GM21360 (cell line): ENCODE measurements around the gene IRS1.

Experiments
- ATAC-seq: cut with Tn5 transposase; IDR thresholded peaks from one replicate; pipeline ENCODE4 v1.9.1; 2021; ENCODE audit warnings: mild to moderate bottlenecking, moderate library complexity; ENCODE audit not compliant: unreplicated experiment

Gene IRS1

GRCh38 chr2:226692521-226693126 is 107.0 kb downstream of the IRS1 start:
- no peak for ATAC-seq

- no peak for ATAC-seq
Observed at GRCh38 chr2:226691255-226691654, 108.4 kb downstream of the IRS1 start.

GRCh38 chr2:226690461-226691024 is 109.1 kb downstream of the IRS1 start:
- no peak for ATAC-seq

- no peak for ATAC-seq
Observed at GRCh38 chr2:226687641-226688253, 111.9 kb downstream of the IRS1 start.

GRCh38 chr2:226684563-226684959 is 115.1 kb downstream of the IRS1 start:
- no peak for ATAC-seq

- no peak for ATAC-seq
Observed at GRCh38 chr2:226683944-226684562, 115.6 kb downstream of the IRS1 start.

GRCh38 chr2:226683196-226683595 is 116.4 kb downstream of the IRS1 start:
- no peak for ATAC-seq
